Spleen (tissue), 11 donors: ENCODE data around the gene FSCN2. TPM values are rescaled to one million over a fixed set of nuclear protein-coding genes. Genes with fewer than 3 reads are reported as not detected.

Experiments
- DNase-seq: peaks from one replicate; pipeline ENCODE4 v3.0.0-alpha.2; 2020
- H3K27ac ChIP-seq, 8 donors: fragments of 200-600 bp; sonication (generic) in 7 of 8; 1 replicate in 4 of 8; 2 replicates in 4 of 8; pipeline versions ENCODE4 v1.5.0 to v1.8.0; 2016 to 2021; ENCODE audit warnings: inconsistent platforms in 4 of 8, mild to moderate bottlenecking in 4 of 8, moderate library complexity in 1 of 8
- H3K27me3 ChIP-seq, 7 donors: fragments of 200-600 bp; sonication (generic) in 6 of 7; replicated peaks in 1 of 7; 1 replicate in 4 of 7; 2 replicates in 3 of 7; pipeline versions ENCODE4 v1.5.0 to v1.8.0; 2016 to 2021; ENCODE audit warnings: inconsistent platforms in 3 of 7, mild to moderate bottlenecking in 1 of 7
- H3K36me3 ChIP-seq, 6 donors: fragments of 200-600 bp; sonication (generic) in 5 of 6; 1 replicate in 4 of 6; 2 replicates in 2 of 6; pipeline versions ENCODE4 v1.5.0 to v1.8.0; 2016 to 2021; ENCODE audit warnings: inconsistent platforms in 2 of 6
- H3K4me1 ChIP-seq, 6 donors: fragments of 200-600 bp; sonication (generic) in 5 of 6; 1 replicate in 3 of 6; 2 replicates in 3 of 6; pipeline versions ENCODE4 v1.5.0 to v1.8.0; 2016 to 2021; ENCODE audit warnings: inconsistent platforms in 3 of 6
- H3K4me3 ChIP-seq, 8 donors: fragments of 200-600 bp; sonication (generic) in 7 of 8; 1 replicate in 4 of 8; 2 replicates in 4 of 8; pipeline versions ENCODE4 v1.5.0 to v1.8.0; 2016 to 2021; ENCODE audit warnings: inconsistent platforms in 4 of 8, mild to moderate bottlenecking in 4 of 8, moderate library complexity in 2 of 8
- H3K9me3 ChIP-seq, 8 donors: fragments of 200-600 bp; sonication (generic) in 7 of 8; 1 replicate in 4 of 8; 2 replicates in 4 of 8; pipeline versions ENCODE4 v1.5.0 to v1.8.0; 2016 to 2021; ENCODE audit warnings: inconsistent platforms in 4 of 8
- CTCF ChIP-seq, 11 experiments: fragments of 200-600 bp in 7 of 11; fragments of 450-650 bp in 4 of 11; sonication (generic) in 4 of 11; IDR thresholded peaks in 8 of 11; conservative IDR thresholded peaks in 3 of 11; 1 replicate in 7 of 11; 2 replicates in 4 of 11; pipeline versions ENCODE4 v1.4.0 to v1.8.0; 2016 to 2021; ENCODE audit warnings: antibody characterized with exemption in 11 of 11, inconsistent platforms in 4 of 11, mild to moderate bottlenecking in 1 of 11
- POLR2A ChIP-seq, 3 donors: fragments of 450-650 bp; IDR thresholded peaks; one replicate each; pipeline ENCODE4 v1.5.1; 2017; ENCODE audit warnings: antibody characterized with exemption in 3 of 3, mild to moderate bottlenecking in 1 of 3
- POLR2AphosphoS5 ChIP-seq, 3 donors: sonication (generic); formaldehyde crosslinking; IDR thresholded peaks; one replicate each; pipeline ENCODE4 v1.5.1; 2017; ENCODE audit warnings: antibody characterized with exemption in 3 of 3
- WGBS, 5 donors: extraction: QIAGEN DNeasy Blood & Tissue Kit in 3 of 5; methylation state at CpG; one replicate each; pipeline versions ENCODE4 v1.1.5 to v1.1.7; 2013 to 2018; 5-methylcytosine and 5-hydroxymethylcytosine counted together
- intact Hi-C: fragments of 100-400 bp; cut with DNase I; formaldehyde crosslinking; loops from one replicate; pipeline ENCODE4 v1.15.0; 2023; ENCODE audit warnings: low total_unique reads
- polyA plus RNA-seq, 3 donors: library from polyadenylated mRNA; stranded (reverse); fragments of 200-250 nt; gene quantifications; one replicate each; pipeline ENCODE4 v1.2.1, GENCODE V29; 2013
- total RNA-seq, 7 donors: library from RNA; depleted of rRNA in 3 of 7; stranded (reverse); fragments of >200 nt in 3 of 7; fragmentation: NEBNext Ultra II Directional in 4 of 7; extraction: Animal tissue kit (Norgen Biotek cat#: 25700) in 4 of 7; gene quantifications; one replicate each; pipeline versions ENCODE4 v1.1.0 to v1.2.1, GENCODE V29; 2016 to 2021
- donor health status: healthy with polysubstance abuse.
- donor health status: DM: no; HTN: no; CAD: no; lungs with moderate emphysema.
- donor health status: DM: no; HTN: no; CAD: no.
- donor health status: Bipolar disorder and iron deficiency.
- donor health status: healthy.
- donor health status: DM: no; HTN: no; CAD: no.
- donor health status: DM: yes; HTN: yes; CAD: no.

Gene FSCN2
- total and polyA plus RNA-seq, 10 donors, result 0.41 to 4.0 (median 2.4) TPM

GRCh38 chr17:81550830-81551457 is 22.8 kb downstream of the FSCN2 start:
- Histone ChIP-seq H3K27ac (peak overlapping the region in 6 of 8 donors; percentile 86 to 95 (median 92)), H3K4me3 (peak overlapping the region; percentile 74 to 100 (median 98)), H3K4me1 (peaks cover 19 to 65% (median 50%) of the 10 kb centered on the region in 6 donors), H3K27me3 (no peaks in the 10 kb centered on the region), H3K9me3 (no peaks in the 10 kb centered on the region), H3K36me3 (peaks cover 4 to 52% (median 39%) of the 10 kb centered on the region in 6 donors)
- 79 to 84% (median 84%) methylated on average over 11 to 27 of the region's 27 CpGs for WGBS, 5 donors
- intact Hi-C loops, result no loop called here
- TF ChIP-seq POLR2AphosphoS5 (IDR thresholded peaks at IDR 0.05) (no peak), CTCF (IDR thresholded peaks at IDR 0.05 in 8 of 11, conservative IDR thresholded peaks at IDR 0.05 in 3 of 11) (no peak), POLR2A (IDR thresholded peaks at IDR 0.05) (no peak)
- no peak for DNase-seq

DNA sequence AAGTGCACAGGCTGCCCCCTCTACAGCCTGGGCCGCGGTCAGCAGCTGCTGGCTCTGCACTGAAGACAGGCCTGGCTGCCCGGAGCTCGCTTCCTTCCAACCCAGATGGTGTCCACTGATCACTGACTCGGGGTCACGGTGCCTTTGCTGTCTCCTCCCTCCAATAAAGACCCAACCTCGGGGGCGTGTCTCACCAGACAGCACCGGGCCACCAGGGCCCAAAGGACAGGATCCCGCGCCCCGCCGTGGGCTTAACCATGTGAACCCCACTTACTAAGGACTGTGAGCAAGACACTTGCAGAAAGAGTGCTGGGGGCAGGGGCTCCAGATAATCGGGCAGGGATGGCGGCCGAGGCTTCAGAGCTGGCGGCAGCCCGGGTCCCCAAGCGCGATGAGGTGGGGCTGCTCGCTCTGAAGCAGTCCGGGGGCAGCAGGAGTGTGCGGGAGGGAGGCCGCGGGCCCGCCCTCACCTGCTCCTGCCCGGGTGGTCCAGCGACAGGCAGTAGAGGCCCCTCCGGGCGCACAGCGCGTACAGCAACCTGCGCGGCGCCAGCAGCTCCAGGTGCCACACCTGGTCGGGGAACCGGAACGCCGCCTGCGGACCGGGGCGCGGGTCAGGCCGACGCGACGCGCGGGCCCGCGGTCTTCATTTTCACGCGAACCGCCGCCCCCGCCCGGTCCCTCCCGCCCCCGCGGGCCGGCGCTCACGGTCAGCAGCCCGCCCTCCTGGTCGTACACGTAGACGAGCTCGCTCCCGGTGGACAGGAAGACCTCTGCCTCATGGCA is 23.5 kb downstream of the FSCN2 start:
- TF ChIP-seq CTCF (IDR thresholded peaks at IDR 0.05 in 8 of 11, conservative IDR thresholded peaks at IDR 0.05 in 3 of 11), result no peak
- peak; percentile 42 to 78 (median 77) for TF ChIP-seq POLR2AphosphoS5 (IDR thresholded peaks at IDR 0.05)
- no peak for TF ChIP-seq POLR2A (IDR thresholded peaks at IDR 0.05)
- WGBS, 5 donors, result 0 to 3% (median 2%) methylated on average over 24 to 69 of the region's 69 CpGs
- Histone ChIP-seq H3K36me3 (peaks cover 0 to 52% (median 36%) of the 10 kb centered on the region in 6 donors), H3K4me3 (peak overlapping the region; percentile 74 to 100 (median 98)), H3K27me3 (no peaks in the 10 kb centered on the region), H3K9me3 (no peaks in the 10 kb centered on the region), H3K27ac (peak overlapping the region; percentile 84 to 95 (median 90)), H3K4me1 (peaks cover 19 to 72% (median 55%) of the 10 kb centered on the region in 6 donors)
- peak; percentile 85 for DNase-seq
- intact Hi-C loops, result no loop called here

DNA sequence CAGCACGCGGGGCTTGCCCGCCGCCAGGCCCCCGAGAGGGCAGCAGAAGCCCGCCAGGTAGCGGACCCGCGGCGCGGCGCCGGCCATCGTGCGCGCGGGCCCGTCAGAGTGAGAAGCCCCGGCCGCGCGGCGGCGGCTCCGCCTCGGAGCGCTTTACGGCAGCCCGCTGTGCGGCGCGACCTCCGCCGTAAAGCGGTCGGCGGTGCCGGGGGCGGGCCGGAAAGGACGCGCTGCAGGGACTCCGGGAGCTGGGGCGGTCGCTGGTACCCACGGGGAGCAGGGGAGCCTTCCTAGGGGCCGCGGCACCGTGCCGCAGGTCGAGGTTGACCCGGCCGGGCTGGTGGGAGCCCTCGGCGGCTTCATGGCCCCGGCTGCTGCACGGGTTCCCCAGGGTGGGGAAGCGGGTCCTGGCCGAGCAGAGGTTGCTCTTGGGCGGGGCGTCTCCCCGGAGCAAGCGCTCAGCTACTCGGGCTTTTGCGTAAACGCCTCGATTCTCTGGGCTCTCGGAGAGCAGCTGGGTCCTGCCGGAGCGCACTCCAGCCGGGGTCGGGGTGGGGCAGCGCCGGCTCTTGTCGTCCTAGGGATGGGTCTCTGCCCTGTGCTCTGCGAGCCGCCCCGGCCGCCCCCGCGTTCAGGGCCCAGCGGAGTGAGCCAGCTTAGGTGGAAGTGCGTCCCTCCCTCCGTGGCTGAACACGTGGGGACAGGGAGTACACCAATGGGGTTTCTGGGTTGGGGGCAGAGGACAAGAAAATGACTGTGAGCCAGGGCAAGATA is 24.3 kb downstream of the FSCN2 start, which contains the start of gene FAAP100:
FAAP100 (minus strand) TSS at position 110 of the 774 bp plus-strand sequence; CDS start at position 87, 23 bp downstream.
- no peaks in the 10 kb centered on the region for H3K9me3 ChIP-seq
- H3K36me3 ChIP-seq, result peaks cover 0 to 52% (median 35%) of the 10 kb centered on the region in 6 donors
- peak; percentile 95 for DNase-seq
- intact Hi-C loops, result no loop called here
- TF ChIP-seq POLR2AphosphoS5 (IDR thresholded peaks at IDR 0.05) (peak; percentile 89 to 91 (median 90)), POLR2A (IDR thresholded peaks at IDR 0.05) (peak in 2 of 3 donors; percentile 12 to 19), CTCF (IDR thresholded peaks at IDR 0.05 in 8 of 11, conservative IDR thresholded peaks at IDR 0.05 in 3 of 11) (no peak)
- H3K27me3 ChIP-seq, result no peaks in the 10 kb centered on the region
- peak within 1 kb of the TSS; percentile 74 to 100 (median 98) for H3K4me3 ChIP-seq
- WGBS, 5 donors, result 0% methylated on average over 3 to 85 of the region's 85 CpGs
- peaks cover 19 to 79% (median 60%) of the 10 kb centered on the region in 6 donors for H3K4me1 ChIP-seq
- H3K27ac ChIP-seq, result peak within 1 kb of the TSS; percentile 84 to 95 (median 90)
